Measurements from ENCODE around the gene SGCE. TPM values are rescaled to one million over a fixed set of nuclear protein-coding genes. Genes with fewer than 3 reads are reported as not detected.

SGCE gene
- total RNA-seq, 1 donor from 2014 or later, result 169 TPM

- Histone ChIP-seq H3K36me3 (no peaks in the 10 kb centered on the region), H3K27ac (no peak overlapping the region), H3K9ac (no peak overlapping the region), H3K4me3 (no peak overlapping the region), H3F3A (ENCODE audit: low read depth) (no peaks in the 10 kb centered on the region), H3K9me3 (ENCODE audit: low read depth) (no peaks in the 10 kb centered on the region), H3K4me1 (no peaks in the 10 kb centered on the region), H2AFZ (replicated peaks) (no peak overlapping the region), H4K20me1 (ENCODE audit: low read depth) (no peaks in the 10 kb centered on the region), H3K4me2 (no peak overlapping the region), H3K27me3 (no peaks in the 10 kb centered on the region), H3K79me2 (ENCODE audit: low read depth) (peaks cover 55% of the 10 kb centered on the region)
- H3K4me1 Mint-ChIP-seq, result peaks cover 8% of the 10 kb centered on the region
- H3K36me3 Mint-ChIP-seq, result peaks cover 63% of the 10 kb centered on the region
- H3K4me3 Mint-ChIP-seq, result no peak overlapping the region
- H3K27me3 Mint-ChIP-seq (ENCODE audit: insufficient read depth, low read depth), result peaks cover 9% of the 10 kb centered on the region
- peaks cover 48% of the 10 kb centered on the region for H3K9me3 Mint-ChIP-seq
- DNase-seq (ENCODE audit: low spot score), result no peak
- TF ChIP-seq EZH2 (IDR thresholded peaks at IDR 0.05) (no peak), CTCF (IDR thresholded peaks at IDR 0.05) (no peak), EZH2phosphoT487 (IDR thresholded peaks at IDR 0.05) (no peak)
- no peak overlapping the region for H3K27ac Mint-ChIP-seq
Observed at GRCh38 chr7:94665426-94665825, 9.5 kb upstream of the SGCE start.

- Histone ChIP-seq H3K79me2 (ENCODE audit: low read depth) (peaks cover 69% of the 10 kb centered on the region), H3K4me3 (no peak overlapping the region), H3K36me3 (no peaks in the 10 kb centered on the region), H3F3A (ENCODE audit: low read depth) (no peaks in the 10 kb centered on the region), H4K20me1 (ENCODE audit: low read depth) (peaks cover 2% of the 10 kb centered on the region), H3K27ac (no peak overlapping the region), H3K4me2 (no peak overlapping the region), H3K4me1 (peaks cover 2% of the 10 kb centered on the region), H2AFZ (replicated peaks) (no peak overlapping the region), H3K27me3 (no peaks in the 10 kb centered on the region), H3K9me3 (ENCODE audit: low read depth) (no peaks in the 10 kb centered on the region), H3K9ac (no peak overlapping the region)
- TF ChIP-seq EZH2phosphoT487 (IDR thresholded peaks at IDR 0.05), result no peak
- no peak for TF ChIP-seq CTCF (IDR thresholded peaks at IDR 0.05)
- TF ChIP-seq EZH2 (IDR thresholded peaks at IDR 0.05), result no peak
- Mint-ChIP-seq H3K4me3 (no peak overlapping the region), H3K4me1 (peaks cover 11% of the 10 kb centered on the region), H3K9me3 (peaks cover 48% of the 10 kb centered on the region), H3K27ac (no peak overlapping the region), H3K36me3 (peaks cover 59% of the 10 kb centered on the region), H3K27me3 (ENCODE audit: insufficient read depth, low read depth) (peaks cover 9% of the 10 kb centered on the region)
- no peak for DNase-seq (ENCODE audit: low spot score)
Observed at GRCh38 chr7:94664023-94664422, 8.1 kb upstream of the SGCE start.

- Histone ChIP-seq H4K20me1 (ENCODE audit: low read depth) (peaks cover 7% of the 10 kb centered on the region), H3K9ac (no peak overlapping the region), H3K79me2 (ENCODE audit: low read depth) (peaks cover 74% of the 10 kb centered on the region), H3K9me3 (ENCODE audit: low read depth) (no peaks in the 10 kb centered on the region), H3K4me3 (no peak overlapping the region), H3K27me3 (no peaks in the 10 kb centered on the region), H3F3A (ENCODE audit: low read depth) (no peaks in the 10 kb centered on the region), H3K4me2 (no peak overlapping the region), H3K36me3 (no peaks in the 10 kb centered on the region), H3K4me1 (peaks cover 6% of the 10 kb centered on the region), H2AFZ (replicated peaks) (no peak overlapping the region), H3K27ac (no peak overlapping the region)
- DNase-seq (ENCODE audit: low spot score), result no peak
- peaks cover 50% of the 10 kb centered on the region for H3K36me3 Mint-ChIP-seq
- peaks cover 11% of the 10 kb centered on the region for H3K4me1 Mint-ChIP-seq
- no peak overlapping the region for H3K27ac Mint-ChIP-seq
- peaks cover 48% of the 10 kb centered on the region for H3K9me3 Mint-ChIP-seq
- H3K4me3 Mint-ChIP-seq, result no peak overlapping the region
- peaks cover 11% of the 10 kb centered on the region for H3K27me3 Mint-ChIP-seq (ENCODE audit: insufficient read depth, low read depth)
- TF ChIP-seq EZH2phosphoT487 (IDR thresholded peaks at IDR 0.05), result no peak
- no peak for TF ChIP-seq CTCF (IDR thresholded peaks at IDR 0.05)
- no peak for TF ChIP-seq EZH2 (IDR thresholded peaks at IDR 0.05)
Observed at GRCh38 chr7:94662548-94662947, 6.6 kb upstream of the SGCE start.

All from neural progenitor cell (in vitro differentiated cells).